Thyroid gland (tissue), 4 donors: ENCODE results near the gene NEFH. TPM values are rescaled to one million over a fixed set of nuclear protein-coding genes. Genes with fewer than 3 reads are reported as not detected.

Experiments
- DNase-seq, 2 donors: peaks; one replicate each; pipeline ENCODE4 v3.0.0-alpha.2; 2019
- H3K27ac ChIP-seq, 3 donors: fragments of 200-600 bp; sonication (generic); 1 replicate in 2 of 3; 2 replicates in 1 of 3; pipeline ENCODE4 v1.5.1; 2016 to 2019; ENCODE audit warnings: mild to moderate bottlenecking in 1 of 3, moderate library complexity in 1 of 3
- H3K27me3 ChIP-seq: fragments of 200-600 bp; sonication (generic); one replicate; pipeline ENCODE4 v1.5.1; 2019
- H3K36me3 ChIP-seq, 2 donors: fragments of 200-600 bp; sonication (generic); one replicate each; pipeline ENCODE4 v1.5.1; 2016 to 2019
- H3K4me1 ChIP-seq, 2 donors: fragments of 200-600 bp; sonication (generic); one replicate each; pipeline ENCODE4 v1.5.1; 2017 to 2019
- H3K4me3 ChIP-seq, 3 donors: fragments of 200-600 bp; sonication (generic); replicated peaks in 1 of 3; 1 replicate in 2 of 3; 2 replicates in 1 of 3; pipeline ENCODE4 v1.5.1; 2016; ENCODE audit warnings: mild to moderate bottlenecking in 1 of 3
- H3K9me3 ChIP-seq: fragments of 200-600 bp; sonication (generic); one replicate; pipeline ENCODE4 v1.5.1; 2017
- POLR2A ChIP-seq, 2 donors: fragments of 450-650 bp; IDR thresholded peaks; one replicate each; pipeline ENCODE4 v1.6.1; 2017; ENCODE audit warnings: antibody characterized with exemption in 2 of 2, mild to moderate bottlenecking in 2 of 2, moderate library complexity in 1 of 2
- WGBS, 2 donors: methylation state at CpG; one replicate each; pipeline ENCODE4 v1.1.5; 2017; 5-methylcytosine and 5-hydroxymethylcytosine counted together
- intact Hi-C: fragments of 100-400 bp; cut with DNase I; formaldehyde crosslinking; loops from one replicate; pipeline ENCODE4 v1.15.1; 2023
- total RNA-seq, 4 donors: library from RNA; depleted of rRNA; stranded (reverse); fragments of >200 nt; gene quantifications; one replicate each; pipeline ENCODE4 v1.2.3, GENCODE V29; 2016
- TF ChIP-seq, protein P1 (sequence below), 6 experiments: fragments of 200-600 bp in 3 of 6; fragments of 450-650 bp in 3 of 6; sonication (generic) in 3 of 6; IDR thresholded peaks; one replicate each; pipeline ENCODE4 v1.5.1; 2016 to 2019; ENCODE audit warnings: antibody characterized with exemption in 6 of 6, mild to moderate bottlenecking in 2 of 6, inconsistent platforms in 1 of 6, moderate library complexity in 1 of 6

The NEFH gene
- total RNA-seq, 4 donors from 2014 or later = 0.27 to 0.44 (median 0.33) TPM; not detected in 1

DNA sequence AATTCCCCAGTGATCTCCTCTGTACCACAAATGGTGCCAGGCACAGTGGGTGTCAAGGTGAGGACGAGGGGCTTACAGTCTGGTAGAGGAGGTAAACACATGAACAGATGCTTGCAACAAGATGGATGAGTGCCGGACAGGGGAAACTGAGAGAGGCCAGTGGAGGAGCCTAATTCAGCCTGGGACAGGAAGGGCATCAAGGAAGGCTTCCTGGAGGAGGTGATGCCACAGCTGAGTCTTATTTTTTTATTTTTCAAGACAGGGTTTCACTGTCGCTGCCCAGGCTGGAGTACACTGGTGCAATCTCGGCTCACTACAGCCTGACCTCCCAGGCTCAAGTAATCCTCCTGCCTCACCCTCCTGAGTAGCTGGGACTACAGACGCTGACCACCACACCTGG, 18.8 kb upstream of the NEFH start:
- H3K4me3 ChIP-seq = no peak overlapping the region
- no peaks in the 10 kb centered on the region for H3K27me3 ChIP-seq
- H3K27ac ChIP-seq = no peak overlapping the region
- TF ChIP-seq, protein P1, sequence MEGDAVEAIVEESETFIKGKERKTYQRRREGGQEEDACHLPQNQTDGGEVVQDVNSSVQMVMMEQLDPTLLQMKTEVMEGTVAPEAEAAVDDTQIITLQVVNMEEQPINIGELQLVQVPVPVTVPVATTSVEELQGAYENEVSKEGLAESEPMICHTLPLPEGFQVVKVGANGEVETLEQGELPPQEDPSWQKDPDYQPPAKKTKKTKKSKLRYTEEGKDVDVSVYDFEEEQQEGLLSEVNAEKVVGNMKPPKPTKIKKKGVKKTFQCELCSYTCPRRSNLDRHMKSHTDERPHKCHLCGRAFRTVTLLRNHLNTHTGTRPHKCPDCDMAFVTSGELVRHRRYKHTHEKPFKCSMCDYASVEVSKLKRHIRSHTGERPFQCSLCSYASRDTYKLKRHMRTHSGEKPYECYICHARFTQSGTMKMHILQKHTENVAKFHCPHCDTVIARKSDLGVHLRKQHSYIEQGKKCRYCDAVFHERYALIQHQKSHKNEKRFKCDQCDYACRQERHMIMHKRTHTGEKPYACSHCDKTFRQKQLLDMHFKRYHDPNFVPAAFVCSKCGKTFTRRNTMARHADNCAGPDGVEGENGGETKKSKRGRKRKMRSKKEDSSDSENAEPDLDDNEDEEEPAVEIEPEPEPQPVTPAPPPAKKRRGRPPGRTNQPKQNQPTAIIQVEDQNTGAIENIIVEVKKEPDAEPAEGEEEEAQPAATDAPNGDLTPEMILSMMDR (IDR thresholded peaks at IDR 0.05) = no peak
- TF ChIP-seq POLR2A (IDR thresholded peaks at IDR 0.05) = no peak
- H3K4me1 ChIP-seq = no peaks in the 10 kb centered on the region
- H3K9me3 ChIP-seq = no peaks in the 10 kb centered on the region
- intact Hi-C loops = no loop called here
- no peaks in the 10 kb centered on the region for H3K36me3 ChIP-seq
- DNase-seq = no peak
- WGBS, 2 donors = 90 to 91% methylated on average over 5 of the region's 5 CpGs

DNA sequence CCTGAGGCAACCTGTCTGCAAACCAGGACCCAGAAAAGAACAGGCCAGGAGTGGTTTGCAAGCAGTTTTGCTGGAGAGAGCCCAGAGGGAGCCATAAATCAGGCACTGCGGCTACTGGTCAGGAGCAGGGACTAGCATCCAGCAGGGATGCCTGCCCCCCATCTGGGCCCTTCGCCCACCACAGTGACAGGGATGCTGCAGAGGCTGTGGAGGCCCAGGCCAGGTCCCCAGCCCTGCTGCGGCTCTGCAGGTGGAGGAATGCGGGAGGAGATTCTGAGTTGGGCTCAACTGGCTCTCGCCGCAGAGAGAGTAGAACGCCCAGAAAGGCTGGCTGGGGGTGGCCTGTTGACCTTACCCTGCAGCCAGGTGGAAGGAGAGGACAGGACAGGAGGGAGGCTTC, 16.4 kb upstream of the NEFH start:
- Histone ChIP-seq H3K9me3 (no peaks in the 10 kb centered on the region), H3K4me3 (no peak overlapping the region), H3K36me3 (no peaks in the 10 kb centered on the region), H3K4me1 (no peaks in the 10 kb centered on the region), H3K27me3 (no peaks in the 10 kb centered on the region), H3K27ac (no peak overlapping the region)
- 83 to 90% methylated on average over 6 to 7 of the region's 7 CpGs for WGBS, 2 donors
- no peak for DNase-seq
- TF ChIP-seq, protein P1 (IDR thresholded peaks at IDR 0.05) = no peak
- no peak for TF ChIP-seq POLR2A (IDR thresholded peaks at IDR 0.05)
- intact Hi-C loops = no loop called here

- 82 to 87% methylated on average over 7 of the region's 7 CpGs for WGBS, 2 donors
- no peaks in the 10 kb centered on the region for H3K9me3 ChIP-seq
- TF ChIP-seq POLR2A (IDR thresholded peaks at IDR 0.05) = no peak
- TF ChIP-seq, protein P1 (IDR thresholded peaks at IDR 0.05) = no peak
- no peak overlapping the region for H3K27ac ChIP-seq
- DNase-seq = no peak
- intact Hi-C loops = no loop called here
- no peaks in the 10 kb centered on the region for H3K36me3 ChIP-seq
- H3K4me1 ChIP-seq = no peaks in the 10 kb centered on the region
- H3K27me3 ChIP-seq = no peaks in the 10 kb centered on the region
- no peak overlapping the region for H3K4me3 ChIP-seq
These were observed 15.4 kb upstream of the NEFH start for GRCh38 chr22:29464581-29464980.

DNA sequence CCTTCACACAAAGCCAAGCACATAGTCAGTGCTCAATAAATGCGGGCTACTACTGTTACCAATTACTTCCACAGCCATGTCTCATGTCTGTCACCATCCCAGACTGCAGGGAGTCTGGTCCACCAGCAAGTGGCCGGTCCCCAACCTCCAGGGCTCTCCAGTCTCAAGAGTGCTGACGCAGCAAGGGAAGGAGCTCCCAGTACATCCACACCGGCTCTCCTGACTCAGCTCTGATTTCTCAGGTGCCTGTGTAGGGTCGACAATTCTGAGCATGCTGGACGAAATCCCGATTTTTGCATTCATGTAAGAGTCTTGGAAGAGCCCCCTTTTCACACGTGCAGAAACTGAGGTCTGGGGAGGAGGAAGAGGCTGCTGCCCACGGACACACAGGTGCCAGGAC, 10.3 kb upstream of the NEFH start:
- Histone ChIP-seq H3K27me3 (no peaks in the 10 kb centered on the region), H3K9me3 (no peaks in the 10 kb centered on the region), H3K4me1 (peaks cover 0 to 11% of the 10 kb centered on the region in 2 donors), H3K36me3 (no peaks in the 10 kb centered on the region), H3K27ac (no peak overlapping the region), H3K4me3 (no peak overlapping the region)
- DNase-seq = peak; percentile 46 to 53
- no peak for TF ChIP-seq POLR2A (IDR thresholded peaks at IDR 0.05)
- TF ChIP-seq, protein P1 (IDR thresholded peaks at IDR 0.05) = no peak
- 37 to 40% methylated on average over 7 of the region's 9 CpGs for WGBS, 2 donors
- intact Hi-C loops = no loop called here

- Histone ChIP-seq H3K4me3 (peak overlapping the region in 1 of 3 donors; percentile 20), H3K27me3 (no peaks in the 10 kb centered on the region), H3K27ac (no peak overlapping the region), H3K4me1 (peaks cover 0 to 11% of the 10 kb centered on the region in 2 donors), H3K36me3 (no peaks in the 10 kb centered on the region), H3K9me3 (no peaks in the 10 kb centered on the region)
- peak; percentile 61 to 70 for DNase-seq
- intact Hi-C loops = no loop called here
- WGBS, 2 donors = 31 to 42% methylated on average over 17 to 19 of the region's 54 CpGs
- TF ChIP-seq, protein P1 (IDR thresholded peaks at IDR 0.05) = peak; percentile 49 to 88 (median 71)
- no peak for TF ChIP-seq POLR2A (IDR thresholded peaks at IDR 0.05)
These were observed 9.7 kb upstream of the NEFH start for GRCh38 chr22:29470159-29470855.
